A549 (cell line): ENCODE results near the gene RNPS1.

Experiments used
- BHLHE40 ChIP-seq: IDR thresholded peaks from 2 replicates; pipeline ENCODE4 v1.6.1; 2012; ENCODE audit warnings: low read depth, low read length, inconsistent platforms
- CTCF ChIP-seq: fragments of >200 bp; sonication (Bioruptor Twin); formaldehyde crosslinking; IDR thresholded peaks from 3 replicates; pipeline ENCODE4 v1.5.1; 2016
- MYC ChIP-seq: IDR thresholded peaks from 2 replicates; pipeline ENCODE4 v1.6.1; 2012; ENCODE audit warnings: mild to moderate bottlenecking, inconsistent platforms, low read length, improper control_type of control experiment, borderline replicate concordance
- POLR2A ChIP-seq: IDR thresholded peaks from 2 replicates; pipeline ENCODE4 v1.6.1; 2012; ENCODE audit warnings: mild to moderate bottlenecking, low read length
- RAD21 ChIP-seq, 2 experiments: fragments of >200 bp in 1 of 2; sonication (Bioruptor Twin) in 1 of 2; formaldehyde crosslinking in 1 of 2; IDR thresholded peaks in 1 of 2; conservative IDR thresholded peaks in 1 of 2; 2 replicates in 1 of 2; 3 replicates in 1 of 2; pipeline ENCODE4 v1.6.1; 2012 to 2018; ENCODE audit warnings: inconsistent platforms in 1 of 2
- REST ChIP-seq: fragments of 200-600 bp; sonication (generic); IDR thresholded peaks from 2 replicates; pipeline ENCODE4 v1.6.1; 2016; ENCODE audit warnings: antibody characterized with exemption, mild to moderate bottlenecking, moderate library complexity
- TP53 ChIP-seq: fragments of 250-450 bp; sonication (Bioruptor Pico); IDR thresholded peaks from 2 replicates; pipeline ENCODE4 v1.5.0; 2021; ENCODE audit warnings: mild to moderate bottlenecking, moderate library complexity

GRCh38 chr16:2250652-2251295 lies 17.2 kb downstream of the RNPS1 start:
- TF ChIP-seq CTCF (no peak), POLR2A (no peak), TP53 (CRISPR knock-in tag) (no peak), RAD21 (conservative IDR thresholded peaks at IDR 0.05 in 1 of 2, IDR thresholded peaks at IDR 0.05 in 1 of 2) (no peak), REST (no peak), MYC (no peak), BHLHE40 (no peak)
